NCI-H446 (cell line): Measurements from ENCODE around the gene PACSIN1.
A peak's percentile ranks its signal among the peaks of the same experiment; 100 is the strongest.

ENCODE experiments used
- DNase-seq, 2 experiments: peaks; one replicate each; lab custom pipeline; 2025; lab: John Stamatoyannopoulos, UW

The PACSIN1 gene

DNA sequence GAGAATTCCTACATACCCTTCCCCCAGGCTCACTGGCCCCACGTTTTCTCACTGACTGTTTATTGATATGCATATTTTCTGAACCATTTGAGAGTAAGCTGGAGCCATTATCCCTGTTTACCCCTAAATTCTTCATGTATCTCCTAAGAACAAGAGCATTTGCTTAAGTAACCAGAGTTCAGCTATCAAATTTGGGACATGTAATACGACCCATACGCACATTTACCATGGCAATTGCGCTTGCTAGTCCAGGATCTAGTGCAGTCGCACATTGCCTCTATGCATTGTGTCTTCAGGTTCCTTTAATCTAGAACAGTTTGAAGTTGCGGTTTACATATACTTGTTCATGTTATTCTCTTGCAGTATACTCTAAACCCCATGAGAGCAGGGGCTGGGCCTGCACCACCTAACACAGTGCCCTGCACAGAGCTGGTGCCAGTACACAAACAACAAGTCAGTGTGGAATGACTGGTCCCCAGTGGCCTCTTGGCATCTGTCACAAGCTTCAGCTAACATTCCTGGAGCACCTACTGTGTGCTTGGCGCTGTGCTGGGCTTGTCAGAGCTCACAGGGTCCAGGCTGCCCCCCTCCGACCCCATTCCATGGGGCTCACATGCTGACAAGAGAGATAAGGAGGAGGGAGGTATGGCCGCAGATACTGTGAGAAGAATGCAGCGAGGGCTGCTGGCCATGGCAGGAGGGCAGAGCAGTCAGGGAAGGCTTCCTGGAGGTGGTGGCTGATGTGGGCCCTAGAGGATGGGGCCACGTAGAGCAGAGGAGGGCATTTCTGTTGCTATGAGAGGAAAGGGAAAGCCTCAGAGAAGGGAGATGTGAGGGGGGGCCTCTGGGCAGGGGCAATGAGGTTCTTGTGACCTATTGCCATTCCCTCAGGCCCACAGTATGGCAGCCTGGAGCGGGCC lies 62.1 kb downstream of the PACSIN1 start:
- no peak for DNase-seq

- DNase-seq, result no peak
Measured at GRCh38 chr6:34528996-34529664, 63.3 kb downstream of the PACSIN1 start.

GRCh38 chr6:34529665-34530327 lies 63.9 kb downstream of the PACSIN1 start:
- peak in 1 of 2 experiments; percentile 33 for DNase-seq

GRCh38 chr6:34530753-34531365 lies 65.0 kb downstream of the PACSIN1 start:
- DNase-seq, result no peak

GRCh38 chr6:34531580-34532201 lies 65.8 kb downstream of the PACSIN1 start:
- DNase-seq, result no peak

GRCh38 chr6:34532230-34532629 lies 66.4 kb downstream of the PACSIN1 start:
- DNase-seq, result no peak

- DNase-seq, result no peak
Measured at GRCh38 chr6:34534146-34534545, 68.3 kb downstream of the PACSIN1 start.

DNA sequence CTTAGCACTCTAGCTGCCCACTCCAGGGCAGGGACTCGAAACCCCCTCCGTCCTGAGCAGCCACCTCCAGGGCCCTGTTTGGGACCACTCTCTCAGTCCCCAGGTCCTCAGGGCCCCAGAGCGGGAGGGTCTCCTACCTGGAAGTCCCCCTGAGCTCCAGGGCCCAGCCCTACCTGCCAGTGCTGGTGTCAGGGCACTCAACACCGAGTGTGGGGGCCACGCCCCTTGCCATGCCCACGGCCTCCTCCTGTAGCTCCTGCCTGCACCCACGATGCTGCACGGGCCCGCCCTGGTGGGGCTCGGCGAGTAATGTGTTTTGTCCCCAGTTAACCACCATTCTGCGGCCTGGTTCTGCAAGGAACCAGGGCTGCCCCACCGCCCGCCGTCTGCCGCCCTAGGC lies 68.8 kb downstream of the PACSIN1 start:
- DNase-seq, result no peak

- DNase-seq, result no peak
Measured at GRCh38 chr6:34535199-34535598, 69.3 kb downstream of the PACSIN1 start.

GRCh38 chr6:34535646-34536045 lies 69.8 kb downstream of the PACSIN1 start:
- DNase-seq, result no peak

GRCh38 chr6:34536251-34536958 lies 70.5 kb downstream of the PACSIN1 start:
- peak; percentile 47 to 84 for DNase-seq

DNA sequence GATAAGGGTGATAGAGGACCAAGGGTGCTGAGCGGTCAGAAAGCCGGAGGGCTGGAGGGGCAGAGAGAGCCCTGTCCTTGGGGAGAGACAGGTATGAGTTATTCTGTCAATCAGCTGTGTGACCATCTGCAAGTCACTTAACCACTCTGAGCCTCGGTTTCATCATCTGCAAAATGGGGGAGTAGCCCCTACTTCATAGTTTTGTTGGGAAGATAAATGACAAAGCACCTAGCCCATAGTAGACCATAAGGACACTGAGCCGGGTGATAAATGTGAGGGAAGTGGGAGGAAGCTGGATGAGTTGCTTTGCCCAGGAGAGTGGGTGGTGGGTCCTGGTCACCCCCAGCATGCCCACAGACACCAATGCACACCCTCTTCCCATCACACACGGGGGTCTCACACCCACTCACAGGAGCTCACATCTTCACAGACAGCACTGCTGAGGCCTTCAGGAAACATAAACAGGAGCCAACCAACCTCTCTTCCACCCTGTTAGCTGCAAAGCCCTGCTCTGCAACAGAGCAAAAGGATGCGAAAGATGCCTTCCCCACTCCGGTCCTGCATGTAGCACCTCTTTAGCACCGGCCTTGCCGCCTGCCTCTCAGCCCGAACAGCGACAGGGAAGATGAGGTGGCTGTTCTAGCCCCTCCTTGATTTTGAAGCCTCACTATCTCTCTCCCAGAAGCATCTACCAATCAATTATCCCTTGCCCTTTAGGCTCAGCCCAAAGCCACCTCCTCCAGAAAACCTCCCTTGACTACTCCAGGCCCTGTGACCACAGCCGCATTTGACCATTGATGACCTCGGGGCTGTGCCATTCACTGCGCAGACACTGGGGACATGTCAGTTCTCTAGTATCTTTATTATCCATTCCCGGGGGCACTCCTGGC lies 71.3 kb downstream of the PACSIN1 start:
- DNase-seq, result no peak

GRCh38 chr6:34537922-34538550 lies 72.2 kb downstream of the PACSIN1 start:
- DNase-seq, result no peak

DNA sequence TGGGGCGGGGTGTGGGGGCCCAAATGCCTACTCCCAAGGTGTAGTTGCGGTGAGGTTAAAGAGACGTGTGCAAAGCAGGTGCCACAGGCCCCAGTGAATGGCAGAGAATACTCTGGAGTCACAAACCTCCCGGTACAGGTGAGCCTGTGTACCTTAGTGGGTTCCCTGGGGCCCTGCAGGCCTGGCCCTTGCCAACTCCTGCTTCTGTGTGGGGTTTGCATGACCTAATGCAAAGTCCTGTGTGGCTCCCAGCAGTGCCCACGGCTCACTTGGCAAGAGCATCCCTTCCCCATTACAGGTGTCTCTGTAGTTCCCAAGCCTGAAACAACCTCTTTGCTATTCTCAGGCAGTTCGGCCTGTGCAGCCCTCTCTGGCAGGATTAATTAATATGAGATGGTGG lies 72.7 kb downstream of the PACSIN1 start:
- DNase-seq, result no peak

DNA sequence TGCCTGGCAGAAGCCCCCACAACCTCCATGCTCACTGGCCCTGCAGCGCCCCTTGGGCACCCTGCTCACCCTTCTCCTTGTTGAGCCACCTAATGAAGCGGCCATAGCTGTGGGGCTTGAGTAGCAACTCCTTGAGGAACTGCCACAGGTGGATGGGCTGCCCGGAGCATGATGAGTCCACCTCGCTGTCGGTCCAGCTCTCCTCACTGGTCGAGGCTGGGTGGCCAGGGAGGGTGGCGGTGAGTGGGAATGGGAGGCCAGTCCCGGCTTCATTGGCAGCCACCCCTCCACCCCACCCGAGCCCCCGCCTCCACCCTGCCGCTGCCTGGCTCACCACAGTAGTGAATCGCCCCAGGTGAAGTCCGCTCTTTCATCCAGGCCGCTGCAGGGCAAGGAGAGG lies 73.3 kb downstream of the PACSIN1 start:
- DNase-seq, result no peak

DNA sequence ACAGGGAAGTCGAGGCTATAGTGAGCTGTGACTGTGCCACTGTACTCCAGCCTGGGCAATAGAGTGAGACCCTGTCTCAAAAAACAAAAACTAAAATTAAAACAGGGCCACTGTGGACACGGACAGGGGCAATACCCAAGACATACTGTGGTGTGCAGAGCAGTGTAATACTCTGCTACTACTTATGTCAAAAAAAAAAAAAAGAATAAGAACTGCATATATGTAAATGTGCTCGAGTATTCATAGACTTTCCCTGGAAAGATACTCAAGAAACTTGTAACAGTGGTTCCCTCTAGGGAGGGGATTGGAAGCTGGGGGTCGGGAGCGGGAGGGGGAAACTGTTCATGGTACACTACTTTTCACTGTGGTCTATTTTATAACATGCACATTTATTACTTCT lies 74.3 kb downstream of the PACSIN1 start:
- DNase-seq, result no peak

DNA sequence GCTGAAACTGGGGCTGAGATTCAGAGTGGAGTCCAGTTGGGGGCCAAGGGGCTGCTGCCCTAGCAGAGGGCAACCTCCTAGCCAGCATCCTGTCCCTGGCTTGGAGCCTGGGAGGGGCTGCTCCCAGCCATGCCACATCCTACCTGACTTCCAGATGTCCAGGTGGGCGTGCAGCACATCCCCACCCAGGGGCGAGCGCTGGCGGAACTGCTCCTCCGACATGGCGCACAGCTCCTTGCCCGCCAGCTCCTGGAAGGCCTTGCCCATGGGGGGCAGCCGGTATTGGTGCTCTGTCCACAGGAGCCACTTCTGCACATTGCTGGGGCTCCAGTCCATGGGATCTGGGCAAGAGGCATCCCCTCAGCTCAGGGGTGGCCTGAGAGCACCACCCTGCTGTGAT lies 75.0 kb downstream of the PACSIN1 start:
- no peak for DNase-seq

GRCh38 chr6:34543421-34543820 lies 77.5 kb downstream of the PACSIN1 start:
- DNase-seq, result no peak

GRCh38 chr6:34544052-34544604 lies 78.3 kb downstream of the PACSIN1 start:
- DNase-seq, result no peak
